Measurements from ENCODE around the gene RPS6KA3.

DNA sequence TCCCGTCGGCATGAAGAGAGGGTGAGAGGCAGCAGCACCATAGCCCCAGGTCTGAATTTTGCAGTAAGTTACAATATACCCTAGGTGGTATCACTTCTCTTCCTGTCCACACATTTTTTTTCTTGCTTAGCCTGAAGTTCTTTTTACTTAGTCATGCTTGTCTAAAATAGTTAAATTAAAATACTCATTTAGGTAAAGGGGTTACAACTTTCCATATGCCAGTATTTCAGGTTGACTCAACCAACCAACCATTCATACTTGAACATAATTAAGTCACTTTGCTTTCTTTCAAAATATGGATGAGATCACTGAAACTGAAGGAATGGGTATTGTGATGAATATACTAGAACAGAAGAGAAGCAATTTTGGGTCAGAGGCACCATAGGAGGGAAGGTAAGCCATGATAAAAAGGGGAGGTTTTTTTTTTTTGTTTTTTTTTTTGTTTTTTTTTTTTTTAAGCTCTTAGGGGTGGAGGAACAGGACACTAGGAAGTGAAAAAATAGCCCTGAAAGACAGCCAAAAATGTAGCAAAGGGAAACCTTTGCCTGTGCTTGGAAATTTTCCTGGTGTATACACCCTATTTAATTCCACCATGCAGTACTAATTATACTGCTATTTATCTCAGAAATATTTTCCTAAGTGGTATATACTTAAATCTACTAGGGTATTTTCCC, 41.8 kb downstream of the RPS6KA3 start:
- TF ChIP-seq, protein P1, sequence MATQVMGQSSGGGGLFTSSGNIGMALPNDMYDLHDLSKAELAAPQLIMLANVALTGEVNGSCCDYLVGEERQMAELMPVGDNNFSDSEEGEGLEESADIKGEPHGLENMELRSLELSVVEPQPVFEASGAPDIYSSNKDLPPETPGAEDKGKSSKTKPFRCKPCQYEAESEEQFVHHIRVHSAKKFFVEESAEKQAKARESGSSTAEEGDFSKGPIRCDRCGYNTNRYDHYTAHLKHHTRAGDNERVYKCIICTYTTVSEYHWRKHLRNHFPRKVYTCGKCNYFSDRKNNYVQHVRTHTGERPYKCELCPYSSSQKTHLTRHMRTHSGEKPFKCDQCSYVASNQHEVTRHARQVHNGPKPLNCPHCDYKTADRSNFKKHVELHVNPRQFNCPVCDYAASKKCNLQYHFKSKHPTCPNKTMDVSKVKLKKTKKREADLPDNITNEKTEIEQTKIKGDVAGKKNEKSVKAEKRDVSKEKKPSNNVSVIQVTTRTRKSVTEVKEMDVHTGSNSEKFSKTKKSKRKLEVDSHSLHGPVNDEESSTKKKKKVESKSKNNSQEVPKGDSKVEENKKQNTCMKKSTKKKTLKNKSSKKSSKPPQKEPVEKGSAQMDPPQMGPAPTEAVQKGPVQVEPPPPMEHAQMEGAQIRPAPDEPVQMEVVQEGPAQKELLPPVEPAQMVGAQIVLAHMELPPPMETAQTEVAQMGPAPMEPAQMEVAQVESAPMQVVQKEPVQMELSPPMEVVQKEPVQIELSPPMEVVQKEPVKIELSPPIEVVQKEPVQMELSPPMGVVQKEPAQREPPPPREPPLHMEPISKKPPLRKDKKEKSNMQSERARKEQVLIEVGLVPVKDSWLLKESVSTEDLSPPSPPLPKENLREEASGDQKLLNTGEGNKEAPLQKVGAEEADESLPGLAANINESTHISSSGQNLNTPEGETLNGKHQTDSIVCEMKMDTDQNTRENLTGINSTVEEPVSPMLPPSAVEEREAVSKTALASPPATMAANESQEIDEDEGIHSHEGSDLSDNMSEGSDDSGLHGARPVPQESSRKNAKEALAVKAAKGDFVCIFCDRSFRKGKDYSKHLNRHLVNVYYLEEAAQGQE (IDR thresholded peaks at IDR 0.05; ENCODE audit: low read depth) = no peak
- TF ChIP-seq, protein P2, sequence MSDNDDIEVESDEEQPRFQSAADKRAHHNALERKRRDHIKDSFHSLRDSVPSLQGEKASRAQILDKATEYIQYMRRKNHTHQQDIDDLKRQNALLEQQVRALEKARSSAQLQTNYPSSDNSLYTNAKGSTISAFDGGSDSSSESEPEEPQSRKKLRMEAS (IDR thresholded peaks at IDR 0.05) = no peak
- no peak for TF ChIP-seq CEBPB (IDR thresholded peaks at IDR 0.05)
- TF ChIP-seq RAD21 (IDR thresholded peaks at IDR 0.05; ENCODE audit: low read depth) = no peak
- TF ChIP-seq YY1 (IDR thresholded peaks at IDR 0.05; ENCODE audit: low read depth) = no peak
- no peak for TF ChIP-seq TEAD4 (IDR thresholded peaks at IDR 0.05)
